Liver (tissue), 9 donors: Measurements from ENCODE around the gene SLC15A5. TPM values are rescaled to one million over a fixed set of nuclear protein-coding genes. Genes with fewer than 3 reads are reported as not detected.

Experiments used
- DNase-seq: peaks from one replicate; pipeline ENCODE4 v3.0.0-alpha.2; 2017; ENCODE audit warnings: low spot score
- H3K27ac ChIP-seq, 2 donors: one replicate each; pipeline ENCODE4 v1.7.0; 2013; ENCODE audit warnings: inconsistent platforms in 2 of 2, low read length in 2 of 2, control low read depth in 1 of 2, low read depth in 1 of 2, mild to moderate bottlenecking in 1 of 2
- H3K27me3 ChIP-seq, 4 donors: one replicate each; pipeline versions ENCODE4 v1.6.1 to v1.7.0; 2013; ENCODE audit warnings: low read length in 3 of 4, inconsistent platforms in 1 of 4, mild to moderate bottlenecking in 1 of 4, moderate library complexity in 1 of 4; ENCODE audit not compliant: control insufficient read depth in 4 of 4, insufficient read depth in 4 of 4
- H3K36me3 ChIP-seq, 4 donors: one replicate each; pipeline versions ENCODE4 v1.6.1 to v1.7.0; 2013; ENCODE audit warnings: low read length in 3 of 4, mild to moderate bottlenecking in 3 of 4, low read depth in 1 of 4, moderate library complexity in 1 of 4; ENCODE audit not compliant: control insufficient read depth in 4 of 4, insufficient read depth in 3 of 4
- H3K4me1 ChIP-seq, 4 donors: one replicate each; pipeline versions ENCODE4 v1.6.1 to v1.7.0; 2013; ENCODE audit warnings: low read length in 3 of 4, mild to moderate bottlenecking in 3 of 4, moderate library complexity in 1 of 4; ENCODE audit not compliant: control insufficient read depth in 4 of 4, insufficient read depth in 4 of 4
- H3K4me3 ChIP-seq, 3 donors: one replicate each; pipeline versions ENCODE4 v1.6.1 to v1.7.0; 2013; ENCODE audit warnings: low read length in 3 of 3, control low read depth in 1 of 3, low read depth in 1 of 3, mild to moderate bottlenecking in 1 of 3
- H3K9ac ChIP-seq, 2 donors: one replicate each; pipeline ENCODE4 v1.7.0; 2013; ENCODE audit warnings: low read length in 2 of 2, mild to moderate bottlenecking in 2 of 2, moderate library complexity in 2 of 2, control low read depth in 1 of 2, low read depth in 1 of 2
- H3K9me3 ChIP-seq, 4 donors: one replicate each; pipeline versions ENCODE4 v1.6.1 to v1.7.0; 2013; ENCODE audit warnings: low read length in 3 of 4; ENCODE audit not compliant: control insufficient read depth in 4 of 4
- EGR1 ChIP-seq, 2 donors: IDR thresholded peaks; 2 replicates each; pipeline ENCODE4 v1.6.1; 2016 to 2018; ENCODE audit warnings: antibody characterized with exemption in 2 of 2, low read depth in 2 of 2
- FOXA1 ChIP-seq: IDR thresholded peaks from 2 replicates; pipeline ENCODE4 v1.6.1; 2016; ENCODE audit warnings: antibody characterized with exemption
- FOXA2 ChIP-seq: IDR thresholded peaks from 2 replicates; pipeline ENCODE4 v1.6.1; 2016; ENCODE audit warnings: antibody characterized with exemption
- GABPA ChIP-seq, 2 donors: IDR thresholded peaks in 1 of 2; conservative IDR thresholded peaks in 1 of 2; 2 replicates each; pipeline ENCODE4 v1.6.1; 2016; ENCODE audit warnings: antibody characterized with exemption in 2 of 2, mild to moderate bottlenecking in 1 of 2, moderate library complexity in 1 of 2
- HNF4A ChIP-seq, 2 donors: conservative IDR thresholded peaks; 2 replicates each; pipeline ENCODE4 v1.6.1; 2016; ENCODE audit warnings: antibody characterized with exemption in 2 of 2, mild to moderate bottlenecking in 2 of 2
- HNF4G ChIP-seq: IDR thresholded peaks from 2 replicates; pipeline ENCODE4 v1.6.1; 2016; ENCODE audit warnings: antibody characterized with exemption
- JUND ChIP-seq, 2 donors: IDR thresholded peaks; 2 replicates each; pipeline ENCODE4 v1.6.1; 2016; ENCODE audit warnings: antibody characterized with exemption in 2 of 2
- RAD21 ChIP-seq, 2 donors: IDR thresholded peaks; 2 replicates each; pipeline ENCODE4 v1.6.1; 2016; ENCODE audit warnings: antibody characterized with exemption in 2 of 2, mild to moderate bottlenecking in 2 of 2
- RXRA ChIP-seq, 2 donors: IDR thresholded peaks; 2 replicates each; pipeline ENCODE4 v1.6.1; 2017 to 2018; ENCODE audit warnings: antibody characterized with exemption in 2 of 2, mild to moderate bottlenecking in 1 of 2
- SP1 ChIP-seq: IDR thresholded peaks from 2 replicates; pipeline ENCODE4 v1.6.1; 2018; ENCODE audit warnings: antibody characterized with exemption, mild to moderate bottlenecking
- TAF1 ChIP-seq: conservative IDR thresholded peaks from 2 replicates; pipeline ENCODE4 v1.6.1; 2016; ENCODE audit warnings: antibody characterized with exemption, mild to moderate bottlenecking
- YY1 ChIP-seq: IDR thresholded peaks from 2 replicates; pipeline ENCODE4 v1.6.1; 2016; ENCODE audit warnings: antibody characterized with exemption, mild to moderate bottlenecking
- WGBS: extraction: QIAGEN DNeasy Blood & Tissue Kit; methylation state at CpG from one replicate; pipeline ENCODE4 v1.1.7; 2013; 5-methylcytosine and 5-hydroxymethylcytosine counted together
- polyA plus RNA-seq, 2 donors: library from polyadenylated mRNA; stranded (reverse) in 1 of 2; unstranded in 1 of 2; fragments of 200-250 nt in 1 of 2; fragments of >200 nt in 1 of 2; fragmentation: Nextera tagmentation in 1 of 2; extraction: Ambion mirVana in 1 of 2; gene quantifications; one replicate each; pipeline versions ENCODE4 v1.2.1 to v1.2.3, GENCODE V29; 2013 to 2015
- total RNA-seq, 2 donors: library from RNA; depleted of rRNA; stranded (reverse); fragments of >200 nt; gene quantifications; one replicate each; pipeline ENCODE4 v1.2.3, GENCODE V29; 2014
- TF ChIP-seq, protein P1 (sequence below): IDR thresholded peaks from 2 replicates; pipeline ENCODE4 v1.6.1; 2016; ENCODE audit warnings: antibody characterized with exemption
- TF ChIP-seq, protein P2 (sequence below): IDR thresholded peaks from 2 replicates; pipeline ENCODE4 v1.6.1; 2016; ENCODE audit warnings: antibody characterized with exemption
- TF ChIP-seq, protein P3 (sequence below): fragments of 150-350 bp; IDR thresholded peaks from 2 replicates; pipeline ENCODE4 v1.5.1; 2017; ENCODE audit warnings: improper control_type of control experiment, low read depth, low read length; ENCODE audit not compliant: missing input control
- TF ChIP-seq, protein P4 (sequence below): IDR thresholded peaks from 2 replicates; pipeline ENCODE4 v1.6.1; 2016; ENCODE audit warnings: antibody characterized with exemption
- TF ChIP-seq, protein P5 (sequence below): IDR thresholded peaks from 2 replicates; pipeline ENCODE4 v1.6.1; 2016; ENCODE audit warnings: antibody characterized with exemption, mild to moderate bottlenecking
- donor health status: healthy.
- donor health status: healthy.
- donor health status: healthy.
- donor health status: healthy.
- donor health status: healthy.

Gene SLC15A5
- total and polyA plus RNA-seq, 4 donors: not detected

DNA sequence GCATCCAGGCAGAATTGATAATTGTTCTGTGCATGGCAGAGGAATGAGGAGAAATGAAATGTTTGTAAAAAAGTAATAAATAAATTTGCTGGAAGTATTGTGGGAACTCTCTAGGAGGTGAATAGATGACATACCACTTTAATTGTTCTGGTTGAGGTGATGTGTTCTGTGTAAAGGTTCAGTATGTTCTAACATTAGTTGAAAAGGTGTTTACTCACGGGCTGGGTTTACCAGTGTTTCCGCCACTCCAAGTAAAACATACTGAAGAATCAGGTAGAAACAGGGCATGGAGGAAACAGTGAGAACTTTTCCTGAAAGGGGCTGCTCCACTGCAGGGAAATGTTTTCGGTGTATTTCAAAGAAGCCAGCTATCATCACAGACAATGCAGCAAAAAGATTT is 53.3 kb downstream of the SLC15A5 start:
- 74% methylated on average over 3 of the region's 3 CpGs for WGBS
- no peak overlapping the region for H3K9ac ChIP-seq
- no peaks in the 10 kb centered on the region for H3K36me3 ChIP-seq
- no peak overlapping the region for H3K4me3 ChIP-seq
- no peak overlapping the region for H3K27ac ChIP-seq
- DNase-seq: no peak
- TF ChIP-seq HNF4A (conservative IDR thresholded peaks at IDR 0.05) (no peak), SP1 (no peak), EGR1 (IDR thresholded peaks at IDR 0.05; ENCODE audit: low read depth in 2 of 2) (no peak), GABPA (IDR thresholded peaks at IDR 0.05 in 1 of 2, conservative IDR thresholded peaks at IDR 0.05 in 1 of 2) (no peak), FOXA1 (no peak), JUND (IDR thresholded peaks at IDR 0.05) (no peak), TAF1 (no peak), FOXA2 (no peak), RXRA (IDR thresholded peaks at IDR 0.05) (no peak), HNF4G (no peak), YY1 (no peak)
- TF ChIP-seq, protein P1, sequence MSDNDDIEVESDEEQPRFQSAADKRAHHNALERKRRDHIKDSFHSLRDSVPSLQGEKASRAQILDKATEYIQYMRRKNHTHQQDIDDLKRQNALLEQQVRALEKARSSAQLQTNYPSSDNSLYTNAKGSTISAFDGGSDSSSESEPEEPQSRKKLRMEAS: no peak
- TF ChIP-seq, protein P2, sequence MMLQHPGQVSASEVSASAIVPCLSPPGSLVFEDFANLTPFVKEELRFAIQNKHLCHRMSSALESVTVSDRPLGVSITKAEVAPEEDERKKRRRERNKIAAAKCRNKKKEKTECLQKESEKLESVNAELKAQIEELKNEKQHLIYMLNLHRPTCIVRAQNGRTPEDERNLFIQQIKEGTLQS: no peak
- TF ChIP-seq, protein P3, sequence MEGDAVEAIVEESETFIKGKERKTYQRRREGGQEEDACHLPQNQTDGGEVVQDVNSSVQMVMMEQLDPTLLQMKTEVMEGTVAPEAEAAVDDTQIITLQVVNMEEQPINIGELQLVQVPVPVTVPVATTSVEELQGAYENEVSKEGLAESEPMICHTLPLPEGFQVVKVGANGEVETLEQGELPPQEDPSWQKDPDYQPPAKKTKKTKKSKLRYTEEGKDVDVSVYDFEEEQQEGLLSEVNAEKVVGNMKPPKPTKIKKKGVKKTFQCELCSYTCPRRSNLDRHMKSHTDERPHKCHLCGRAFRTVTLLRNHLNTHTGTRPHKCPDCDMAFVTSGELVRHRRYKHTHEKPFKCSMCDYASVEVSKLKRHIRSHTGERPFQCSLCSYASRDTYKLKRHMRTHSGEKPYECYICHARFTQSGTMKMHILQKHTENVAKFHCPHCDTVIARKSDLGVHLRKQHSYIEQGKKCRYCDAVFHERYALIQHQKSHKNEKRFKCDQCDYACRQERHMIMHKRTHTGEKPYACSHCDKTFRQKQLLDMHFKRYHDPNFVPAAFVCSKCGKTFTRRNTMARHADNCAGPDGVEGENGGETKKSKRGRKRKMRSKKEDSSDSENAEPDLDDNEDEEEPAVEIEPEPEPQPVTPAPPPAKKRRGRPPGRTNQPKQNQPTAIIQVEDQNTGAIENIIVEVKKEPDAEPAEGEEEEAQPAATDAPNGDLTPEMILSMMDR: no peak
- TF ChIP-seq, protein P4, sequence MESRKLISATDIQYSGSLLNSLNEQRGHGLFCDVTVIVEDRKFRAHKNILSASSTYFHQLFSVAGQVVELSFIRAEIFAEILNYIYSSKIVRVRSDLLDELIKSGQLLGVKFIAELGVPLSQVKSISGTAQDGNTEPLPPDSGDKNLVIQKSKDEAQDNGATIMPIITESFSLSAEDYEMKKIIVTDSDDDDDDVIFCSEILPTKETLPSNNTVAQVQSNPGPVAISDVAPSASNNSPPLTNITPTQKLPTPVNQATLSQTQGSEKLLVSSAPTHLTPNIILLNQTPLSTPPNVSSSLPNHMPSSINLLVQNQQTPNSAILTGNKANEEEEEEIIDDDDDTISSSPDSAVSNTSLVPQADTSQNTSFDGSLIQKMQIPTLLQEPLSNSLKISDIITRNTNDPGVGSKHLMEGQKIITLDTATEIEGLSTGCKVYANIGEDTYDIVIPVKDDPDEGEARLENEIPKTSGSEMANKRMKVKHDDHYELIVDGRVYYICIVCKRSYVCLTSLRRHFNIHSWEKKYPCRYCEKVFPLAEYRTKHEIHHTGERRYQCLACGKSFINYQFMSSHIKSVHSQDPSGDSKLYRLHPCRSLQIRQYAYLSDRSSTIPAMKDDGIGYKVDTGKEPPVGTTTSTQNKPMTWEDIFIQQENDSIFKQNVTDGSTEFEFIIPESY: no peak
- TF ChIP-seq, protein P5, sequence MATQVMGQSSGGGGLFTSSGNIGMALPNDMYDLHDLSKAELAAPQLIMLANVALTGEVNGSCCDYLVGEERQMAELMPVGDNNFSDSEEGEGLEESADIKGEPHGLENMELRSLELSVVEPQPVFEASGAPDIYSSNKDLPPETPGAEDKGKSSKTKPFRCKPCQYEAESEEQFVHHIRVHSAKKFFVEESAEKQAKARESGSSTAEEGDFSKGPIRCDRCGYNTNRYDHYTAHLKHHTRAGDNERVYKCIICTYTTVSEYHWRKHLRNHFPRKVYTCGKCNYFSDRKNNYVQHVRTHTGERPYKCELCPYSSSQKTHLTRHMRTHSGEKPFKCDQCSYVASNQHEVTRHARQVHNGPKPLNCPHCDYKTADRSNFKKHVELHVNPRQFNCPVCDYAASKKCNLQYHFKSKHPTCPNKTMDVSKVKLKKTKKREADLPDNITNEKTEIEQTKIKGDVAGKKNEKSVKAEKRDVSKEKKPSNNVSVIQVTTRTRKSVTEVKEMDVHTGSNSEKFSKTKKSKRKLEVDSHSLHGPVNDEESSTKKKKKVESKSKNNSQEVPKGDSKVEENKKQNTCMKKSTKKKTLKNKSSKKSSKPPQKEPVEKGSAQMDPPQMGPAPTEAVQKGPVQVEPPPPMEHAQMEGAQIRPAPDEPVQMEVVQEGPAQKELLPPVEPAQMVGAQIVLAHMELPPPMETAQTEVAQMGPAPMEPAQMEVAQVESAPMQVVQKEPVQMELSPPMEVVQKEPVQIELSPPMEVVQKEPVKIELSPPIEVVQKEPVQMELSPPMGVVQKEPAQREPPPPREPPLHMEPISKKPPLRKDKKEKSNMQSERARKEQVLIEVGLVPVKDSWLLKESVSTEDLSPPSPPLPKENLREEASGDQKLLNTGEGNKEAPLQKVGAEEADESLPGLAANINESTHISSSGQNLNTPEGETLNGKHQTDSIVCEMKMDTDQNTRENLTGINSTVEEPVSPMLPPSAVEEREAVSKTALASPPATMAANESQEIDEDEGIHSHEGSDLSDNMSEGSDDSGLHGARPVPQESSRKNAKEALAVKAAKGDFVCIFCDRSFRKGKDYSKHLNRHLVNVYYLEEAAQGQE: no peak
- H3K4me1 ChIP-seq: peaks cover 0 to 5% (median 1%) of the 10 kb centered on the region in 4 donors
- no peaks in the 10 kb centered on the region for H3K9me3 ChIP-seq
- H3K27me3 ChIP-seq: no peaks in the 10 kb centered on the region

DNA sequence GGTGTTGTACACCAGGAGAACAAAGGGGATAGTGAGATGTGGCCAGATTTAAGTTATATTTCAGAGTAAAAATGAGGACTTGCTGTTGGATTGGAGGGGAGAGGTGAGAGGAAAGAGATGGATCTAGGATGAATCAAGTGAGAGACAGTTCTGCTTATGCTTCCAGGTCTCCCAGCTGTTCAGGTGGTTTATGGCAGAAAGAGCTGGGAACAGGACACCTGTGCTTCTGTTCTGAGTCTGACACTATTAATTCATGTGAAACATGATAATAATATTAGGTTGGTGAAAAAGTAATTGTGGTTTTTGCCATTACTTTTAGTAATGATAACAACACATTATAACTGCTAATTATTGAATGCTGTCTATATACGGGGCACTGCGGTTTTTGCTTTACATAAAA is 55.7 kb downstream of the SLC15A5 start:
- peaks cover 0 to 9% (median 6%) of the 10 kb centered on the region in 4 donors for H3K4me1 ChIP-seq
- no peaks in the 10 kb centered on the region for H3K9me3 ChIP-seq
- 95% methylated on average over 2 of the region's 2 CpGs for WGBS
- no peak overlapping the region for H3K9ac ChIP-seq
- no peak overlapping the region for H3K27ac ChIP-seq
- no peaks in the 10 kb centered on the region for H3K27me3 ChIP-seq
- no peak overlapping the region for H3K4me3 ChIP-seq
- DNase-seq: no peak
- no peak for TF ChIP-seq JUND (IDR thresholded peaks at IDR 0.05)
- TF ChIP-seq HNF4G: no peak
- no peak for TF ChIP-seq FOXA2
- TF ChIP-seq FOXA1: no peak
- no peak for TF ChIP-seq YY1
- TF ChIP-seq, protein P4: no peak
- TF ChIP-seq RAD21 (IDR thresholded peaks at IDR 0.05): no peak
- TF ChIP-seq TAF1: no peak
- H3K36me3 ChIP-seq: no peaks in the 10 kb centered on the region
